WTC11 (cell line): ENCODE data around the gene LRRFIP1. TPM values are rescaled to one million over a fixed set of nuclear protein-coding genes. Genes with fewer than 3 reads are reported as not detected.
"Not testable (repeated sequence)": the region's sequence is repeated elsewhere in the genome, so short reads cannot be mapped to it uniquely, and the experiment has no call there.

Experiments
- ATAC-seq: fragments of 200-7000 bp; cut with Tn5 transposase; 2 replicates; pipeline ENCODE4 v1.10.0; 2021; ENCODE audit warnings: mild to moderate bottlenecking, moderate library complexity
- CTCF ChIA-PET: fragments of 300-600 bp; sonication (Branson Sonifier 250); formaldehyde crosslinking; loops from one replicate; lab custom pipeline; 2021; ENCODE audit warnings: antibody characterized with exemption; lab: Charles Lee
- POLR2A ChIA-PET: fragments of 350-600 bp; sonication (Branson Sonifier 250); formaldehyde crosslinking; loops from one replicate; lab custom pipeline; 2021; ENCODE audit warnings: antibody characterized with exemption; lab: Charles Lee
- DNase-seq: peaks from one replicate; pipeline ENCODE4 v3.0.0; 2021; ENCODE audit warnings: low spot score
- H3K27ac Mint-ChIP-seq: 2 replicates; pipeline ENCODE4 v1.8.0; 2021; ENCODE audit warnings: mixed read lengths
- H3K27me3 Mint-ChIP-seq: 2 replicates; pipeline ENCODE4 v1.8.0; 2021; ENCODE audit warnings: low read depth, mild to moderate bottlenecking, moderate library complexity, mixed read lengths
- H3K36me3 Mint-ChIP-seq: 2 replicates; pipeline ENCODE4 v1.8.0; 2021; ENCODE audit warnings: mixed read lengths
- H3K4me1 Mint-ChIP-seq: 2 replicates; pipeline ENCODE4 v1.8.0; 2022; ENCODE audit warnings: mixed read lengths
- H3K4me3 Mint-ChIP-seq: 2 replicates; pipeline ENCODE4 v1.8.0; 2021; ENCODE audit warnings: mild to moderate bottlenecking, moderate library complexity, mixed read lengths
- H3K9me3 Mint-ChIP-seq: 2 replicates; pipeline ENCODE4 v1.8.0; 2021; ENCODE audit warnings: mixed read lengths
- ATF1 ChIP-seq: sonication (generic); formaldehyde crosslinking; IDR thresholded peaks from 2 replicates; pipeline ENCODE4 v1.8.1; 2023; ENCODE audit warnings: mild to moderate bottlenecking, moderate library complexity, missing genetic modification reagents
- CREB1 ChIP-seq: sonication (generic); formaldehyde crosslinking; IDR thresholded peaks from 2 replicates; pipeline ENCODE4 v1.8.0; 2023; ENCODE audit warnings: mild to moderate bottlenecking, missing genetic modification reagents
- CREM ChIP-seq: sonication (generic); formaldehyde crosslinking; IDR thresholded peaks from 2 replicates; pipeline ENCODE4 v1.8.1; 2022; ENCODE audit warnings: mild to moderate bottlenecking, missing genetic modification reagents, moderate library complexity
- ETV6 ChIP-seq: sonication (generic); formaldehyde crosslinking; IDR thresholded peaks from 2 replicates; pipeline ENCODE4 v1.8.1; 2022; ENCODE audit warnings: mild to moderate bottlenecking, missing genetic modification reagents
- GRHL2 ChIP-seq: fragments of 250-450 bp; sonication (Bioruptor Pico); IDR thresholded peaks from 2 replicates; pipeline ENCODE4 v1.8.0; 2022; ENCODE audit warnings: mild to moderate bottlenecking, moderate library complexity; ENCODE audit not compliant: insufficient replicate concordance, severe bottlenecking
- MYBL2 ChIP-seq: sonication (generic); formaldehyde crosslinking; IDR thresholded peaks from 2 replicates; pipeline ENCODE4 v1.8.1; 2023; ENCODE audit warnings: mild to moderate bottlenecking, moderate library complexity, missing genetic modification reagents
- SOX15 ChIP-seq: fragments of 250-450 bp; sonication (Bioruptor Pico); IDR thresholded peaks from 2 replicates; pipeline ENCODE4 v1.9.0; 2021; ENCODE audit warnings: mild to moderate bottlenecking
- TP53 ChIP-seq: sonication (generic); formaldehyde crosslinking; IDR thresholded peaks from 2 replicates; pipeline ENCODE4 v1.8.1; 2023; ENCODE audit warnings: mild to moderate bottlenecking, missing genetic modification reagents
- total RNA-seq: library from RNA; stranded (reverse); gene quantifications from 3 replicates; pipeline ENCODE4 v1.2.3, GENCODE V29; 2021
- TF ChIP-seq, protein P1 (sequence below): sonication (generic); formaldehyde crosslinking; IDR thresholded peaks from 2 replicates; pipeline ENCODE4 v1.8.1; 2023; ENCODE audit warnings: mild to moderate bottlenecking, missing genetic modification reagents, borderline replicate concordance
- TF ChIP-seq, protein P2 (sequence below): sonication (generic); formaldehyde crosslinking; IDR thresholded peaks from 2 replicates; pipeline ENCODE4 v1.8.1; 2023; ENCODE audit warnings: mild to moderate bottlenecking, moderate library complexity, missing genetic modification reagents
- TF ChIP-seq, protein P3 (sequence below): sonication (generic); formaldehyde crosslinking; conservative IDR thresholded peaks from 2 replicates; pipeline ENCODE4 v1.8.1; 2022; ENCODE audit warnings: mild to moderate bottlenecking, missing genetic modification reagents
- TF ChIP-seq, protein P4 (sequence below): sonication (generic); formaldehyde crosslinking; IDR thresholded peaks from 2 replicates; pipeline ENCODE4 v1.8.0; 2022; ENCODE audit warnings: missing genetic modification reagents
- TF ChIP-seq, protein P5 (sequence below): fragments of 250-450 bp; sonication (Bioruptor Pico); IDR thresholded peaks from 2 replicates; pipeline ENCODE4 v1.9.0; 2021; ENCODE audit warnings: moderate library complexity, mild to moderate bottlenecking, inconsistent platforms, borderline replicate concordance

LRRFIP1 gene
- total RNA-seq, 1 experiment from 2014 or later = 88.4 TPM

- TF ChIP-seq, protein P1, sequence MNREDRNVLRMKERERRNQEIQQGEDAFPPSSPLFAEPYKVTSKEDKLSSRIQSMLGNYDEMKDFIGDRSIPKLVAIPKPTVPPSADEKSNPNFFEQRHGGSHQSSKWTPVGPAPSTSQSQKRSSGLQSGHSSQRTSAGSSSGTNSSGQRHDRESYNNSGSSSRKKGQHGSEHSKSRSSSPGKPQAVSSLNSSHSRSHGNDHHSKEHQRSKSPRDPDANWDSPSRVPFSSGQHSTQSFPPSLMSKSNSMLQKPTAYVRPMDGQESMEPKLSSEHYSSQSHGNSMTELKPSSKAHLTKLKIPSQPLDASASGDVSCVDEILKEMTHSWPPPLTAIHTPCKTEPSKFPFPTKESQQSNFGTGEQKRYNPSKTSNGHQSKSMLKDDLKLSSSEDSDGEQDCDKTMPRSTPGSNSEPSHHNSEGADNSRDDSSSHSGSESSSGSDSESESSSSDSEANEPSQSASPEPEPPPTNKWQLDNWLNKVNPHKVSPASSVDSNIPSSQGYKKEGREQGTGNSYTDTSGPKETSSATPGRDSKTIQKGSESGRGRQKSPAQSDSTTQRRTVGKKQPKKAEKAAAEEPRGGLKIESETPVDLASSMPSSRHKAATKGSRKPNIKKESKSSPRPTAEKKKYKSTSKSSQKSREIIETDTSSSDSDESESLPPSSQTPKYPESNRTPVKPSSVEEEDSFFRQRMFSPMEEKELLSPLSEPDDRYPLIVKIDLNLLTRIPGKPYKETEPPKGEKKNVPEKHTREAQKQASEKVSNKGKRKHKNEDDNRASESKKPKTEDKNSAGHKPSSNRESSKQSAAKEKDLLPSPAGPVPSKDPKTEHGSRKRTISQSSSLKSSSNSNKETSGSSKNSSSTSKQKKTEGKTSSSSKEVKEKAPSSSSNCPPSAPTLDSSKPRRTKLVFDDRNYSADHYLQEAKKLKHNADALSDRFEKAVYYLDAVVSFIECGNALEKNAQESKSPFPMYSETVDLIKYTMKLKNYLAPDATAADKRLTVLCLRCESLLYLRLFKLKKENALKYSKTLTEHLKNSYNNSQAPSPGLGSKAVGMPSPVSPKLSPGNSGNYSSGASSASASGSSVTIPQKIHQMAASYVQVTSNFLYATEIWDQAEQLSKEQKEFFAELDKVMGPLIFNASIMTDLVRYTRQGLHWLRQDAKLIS (CRISPR knock-in tag) = no peak
- TF ChIP-seq, protein P2, sequence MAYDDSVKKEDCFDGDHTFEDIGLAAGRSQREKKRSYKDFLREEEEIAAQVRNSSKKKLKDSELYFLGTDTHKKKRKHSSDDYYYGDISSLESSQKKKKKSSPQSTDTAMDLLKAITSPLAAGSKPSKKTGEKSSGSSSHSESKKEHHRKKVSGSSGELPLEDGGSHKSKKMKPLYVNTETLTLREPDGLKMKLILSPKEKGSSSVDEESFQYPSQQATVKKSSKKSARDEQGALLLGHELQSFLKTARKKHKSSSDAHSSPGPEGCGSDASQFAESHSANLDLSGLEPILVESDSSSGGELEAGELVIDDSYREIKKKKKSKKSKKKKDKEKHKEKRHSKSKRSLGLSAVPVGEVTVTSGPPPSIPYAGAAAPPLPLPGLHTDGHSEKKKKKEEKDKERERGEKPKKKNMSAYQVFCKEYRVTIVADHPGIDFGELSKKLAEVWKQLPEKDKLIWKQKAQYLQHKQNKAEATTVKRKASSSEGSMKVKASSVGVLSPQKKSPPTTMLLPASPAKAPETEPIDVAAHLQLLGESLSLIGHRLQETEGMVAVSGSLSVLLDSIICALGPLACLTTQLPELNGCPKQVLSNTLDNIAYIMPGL (CRISPR knock-in tag) = no peak
- TF ChIP-seq, protein P3, sequence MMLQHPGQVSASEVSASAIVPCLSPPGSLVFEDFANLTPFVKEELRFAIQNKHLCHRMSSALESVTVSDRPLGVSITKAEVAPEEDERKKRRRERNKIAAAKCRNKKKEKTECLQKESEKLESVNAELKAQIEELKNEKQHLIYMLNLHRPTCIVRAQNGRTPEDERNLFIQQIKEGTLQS (CRISPR knock-in tag) = no peak
- TF ChIP-seq CREB1 (CRISPR knock-in tag) (no peak), ETV6 (CRISPR knock-in tag) (no peak), TP53 (no peak), CREM (no peak)
- TF ChIP-seq, all 79 proteins: peak for 0
Observed at GRCh38 chr2:237782181-237782580, 154.8 kb downstream of the LRRFIP1 start (continued).

- H3K4me1 Mint-ChIP-seq, ATAC-seq, H3K4me3 Mint-ChIP-seq, POLR2A ChIA-PET, H3K27ac Mint-ChIP-seq, H3K27me3 Mint-ChIP-seq, DNase-seq, CTCF ChIA-PET: not testable (repeated sequence)
- peaks cover 68% of the 10 kb centered on the region for H3K36me3 Mint-ChIP-seq
- H3K9me3 Mint-ChIP-seq = peaks cover 26% of the 10 kb centered on the region
Observed at GRCh38 chr2:237783678-237784077, 156.3 kb downstream of the LRRFIP1 start.

DNA sequence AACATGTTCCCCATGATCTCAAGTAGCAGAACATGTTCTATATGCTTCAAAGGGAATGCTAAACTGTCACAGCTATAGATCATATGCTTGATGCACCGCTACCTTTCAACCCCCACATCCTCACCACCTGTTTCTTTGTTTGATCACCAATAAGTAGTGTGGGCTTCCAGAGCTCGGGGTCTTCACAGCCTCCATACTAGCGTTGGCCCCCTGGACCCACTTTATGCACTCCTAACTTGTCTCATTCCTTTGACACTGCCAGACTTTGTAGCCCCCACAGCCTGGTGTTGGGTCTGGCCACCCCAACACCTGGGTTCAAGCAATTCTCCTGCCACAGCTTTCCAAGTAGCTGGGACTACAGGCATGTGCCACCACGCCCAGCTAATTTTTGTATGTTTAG is 159.5 kb downstream of the LRRFIP1 start:
- no peaks in the 10 kb centered on the region for H3K27me3 Mint-ChIP-seq
- no peak overlapping the region for H3K4me3 Mint-ChIP-seq
- H3K9me3 Mint-ChIP-seq = peaks cover 26% of the 10 kb centered on the region
- DNase-seq (no peak), ATAC-seq (no peak)
- TF ChIP-seq, protein P1 (CRISPR knock-in tag) = no peak
- H3K36me3 Mint-ChIP-seq = peaks cover 43% of the 10 kb centered on the region
- POLR2A ChIA-PET = no interaction called here
- no peak overlapping the region for H3K27ac Mint-ChIP-seq
- CTCF ChIA-PET = no interaction called here
- no peaks in the 10 kb centered on the region for H3K4me1 Mint-ChIP-seq

DNA sequence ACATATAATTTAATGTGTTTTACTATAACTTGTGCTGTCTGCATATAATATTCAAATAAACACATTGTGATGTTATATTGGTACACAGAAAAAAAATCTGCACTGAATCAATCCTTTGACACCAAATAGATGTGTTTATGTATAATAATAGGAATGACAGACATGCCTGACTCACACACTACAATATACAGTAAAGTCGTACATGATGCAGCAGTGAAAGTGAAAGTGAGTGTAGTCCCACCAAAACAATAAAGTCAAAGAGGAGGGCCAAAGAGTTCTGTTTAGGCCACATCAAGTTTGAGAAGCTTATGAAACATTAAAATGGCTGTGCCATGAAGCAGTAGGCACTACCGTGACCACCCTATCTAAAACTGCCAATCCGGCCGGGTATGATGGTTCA is 163.0 kb downstream of the LRRFIP1 start:
- H3K9me3 Mint-ChIP-seq = peaks cover 28% of the 10 kb centered on the region
- no peak overlapping the region for H3K4me3 Mint-ChIP-seq
- peaks cover 27% of the 10 kb centered on the region for H3K36me3 Mint-ChIP-seq
- ATAC-seq (no peak), DNase-seq (no peak)
- H3K4me1 Mint-ChIP-seq = no peaks in the 10 kb centered on the region
- ChIA-PET CTCF (interaction anchor here (1.3 to 2.1 kb wide), 2 partner anchors 15 to 218 kb away, joined by 3 to 7 read pairs; no protein-coding TSS in a partner anchor), POLR2A (interaction anchor here (0.7 kb wide), 1 partner anchor 18 kb away, joined by 4 read pairs; no protein-coding TSS in a partner anchor)
- no peaks in the 10 kb centered on the region for H3K27me3 Mint-ChIP-seq
- H3K27ac Mint-ChIP-seq = no peak overlapping the region
- TF ChIP-seq SOX15 (CRISPR knock-in tag) = no peak
- TF ChIP-seq, protein P4, sequence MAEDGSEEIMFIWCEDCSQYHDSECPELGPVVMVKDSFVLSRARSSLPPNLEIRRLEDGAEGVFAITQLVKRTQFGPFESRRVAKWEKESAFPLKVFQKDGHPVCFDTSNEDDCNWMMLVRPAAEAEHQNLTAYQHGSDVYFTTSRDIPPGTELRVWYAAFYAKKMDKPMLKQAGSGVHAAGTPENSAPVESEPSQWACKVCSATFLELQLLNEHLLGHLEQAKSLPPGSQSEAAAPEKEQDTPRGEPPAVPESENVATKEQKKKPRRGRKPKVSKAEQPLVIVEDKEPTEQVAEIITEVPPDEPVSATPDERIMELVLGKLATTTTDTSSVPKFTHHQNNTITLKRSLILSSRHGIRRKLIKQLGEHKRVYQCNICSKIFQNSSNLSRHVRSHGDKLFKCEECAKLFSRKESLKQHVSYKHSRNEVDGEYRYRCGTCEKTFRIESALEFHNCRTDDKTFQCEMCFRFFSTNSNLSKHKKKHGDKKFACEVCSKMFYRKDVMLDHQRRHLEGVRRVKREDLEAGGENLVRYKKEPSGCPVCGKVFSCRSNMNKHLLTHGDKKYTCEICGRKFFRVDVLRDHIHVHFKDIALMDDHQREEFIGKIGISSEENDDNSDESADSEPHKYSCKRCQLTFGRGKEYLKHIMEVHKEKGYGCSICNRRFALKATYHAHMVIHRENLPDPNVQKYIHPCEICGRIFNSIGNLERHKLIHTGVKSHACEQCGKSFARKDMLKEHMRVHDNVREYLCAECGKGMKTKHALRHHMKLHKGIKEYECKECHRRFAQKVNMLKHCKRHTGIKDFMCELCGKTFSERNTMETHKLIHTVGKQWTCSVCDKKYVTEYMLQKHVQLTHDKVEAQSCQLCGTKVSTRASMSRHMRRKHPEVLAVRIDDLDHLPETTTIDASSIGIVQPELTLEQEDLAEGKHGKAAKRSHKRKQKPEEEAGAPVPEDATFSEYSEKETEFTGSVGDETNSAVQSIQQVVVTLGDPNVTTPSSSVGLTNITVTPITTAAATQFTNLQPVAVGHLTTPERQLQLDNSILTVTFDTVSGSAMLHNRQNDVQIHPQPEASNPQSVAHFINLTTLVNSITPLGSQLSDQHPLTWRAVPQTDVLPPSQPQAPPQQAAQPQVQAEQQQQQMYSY (CRISPR knock-in tag) = no peak
- no peak for TF ChIP-seq GRHL2
- no peak for TF ChIP-seq ATF1 (CRISPR knock-in tag)
- TF ChIP-seq, protein P3 (CRISPR knock-in tag) = no peak
- TF ChIP-seq, protein P5, sequence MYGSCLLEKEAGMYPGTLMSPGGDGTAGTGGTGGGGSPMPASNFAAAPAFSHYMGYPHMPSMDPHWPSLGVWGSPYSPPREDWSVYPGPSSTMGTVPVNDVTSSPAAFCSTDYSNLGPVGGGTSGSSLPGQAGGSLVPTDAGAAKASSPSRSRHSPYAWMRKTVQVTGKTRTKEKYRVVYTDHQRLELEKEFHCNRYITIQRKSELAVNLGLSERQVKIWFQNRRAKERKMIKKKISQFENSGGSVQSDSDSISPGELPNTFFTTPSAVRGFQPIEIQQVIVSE (CRISPR knock-in tag) = no peak
- no peak for TF ChIP-seq MYBL2 (CRISPR knock-in tag)
